HEK293 (cell line): ENCODE data around the gene UNC5B.

Experiments used
- EGR2 ChIP-seq: fragments of 450-650 bp; formaldehyde crosslinking; IDR thresholded peaks from 2 replicates; pipeline ENCODE4 v1.5.1; 2016; ENCODE audit warnings: low read depth, missing biosample characterization, missing genetic modification characterization
- GLI2 ChIP-seq: fragments of 450-650 bp; formaldehyde crosslinking; IDR thresholded peaks from 2 replicates; pipeline ENCODE4; 2017; ENCODE audit warnings: missing biosample characterization, missing genetic modification characterization, low read depth, borderline replicate concordance
- IKZF3 ChIP-seq: fragments of 450-650 bp; IDR thresholded peaks from 2 replicates; pipeline ENCODE4 v1.5.0; 2018; ENCODE audit warnings: missing biosample characterization, mild to moderate bottlenecking, missing genetic modification characterization, moderate library complexity
- KLF1 ChIP-seq: fragments of 450-650 bp; formaldehyde crosslinking; IDR thresholded peaks from 2 replicates; pipeline ENCODE4 v1.5.1; 2016; ENCODE audit warnings: missing biosample characterization, missing genetic modification characterization
- KLF9 ChIP-seq: fragments of 450-650 bp; formaldehyde crosslinking; IDR thresholded peaks from 2 replicates; pipeline ENCODE4 v1.5.1; 2016; ENCODE audit warnings: missing biosample characterization, missing genetic modification characterization, low read depth
- OSR2 ChIP-seq: fragments of 450-650 bp; formaldehyde crosslinking; IDR thresholded peaks from 2 replicates; pipeline ENCODE4 v1.5.1; 2016; ENCODE audit warnings: missing biosample characterization, missing genetic modification characterization
- SALL2 ChIP-seq: fragments of 450-650 bp; formaldehyde crosslinking; IDR thresholded peaks from 2 replicates; pipeline ENCODE4 v1.5.0; 2017; ENCODE audit warnings: missing biosample characterization, mild to moderate bottlenecking, missing genetic modification characterization, borderline replicate concordance
- SP7 ChIP-seq: fragments of 450-650 bp; formaldehyde crosslinking; IDR thresholded peaks from 2 replicates; pipeline ENCODE4 v1.5.1; 2016; ENCODE audit warnings: missing biosample characterization, missing genetic modification characterization
- TCF7L2 ChIP-seq: IDR thresholded peaks from 2 replicates; pipeline ENCODE4 v1.6.1; 2011; ENCODE audit warnings: low read depth, mild to moderate bottlenecking, inconsistent platforms, low read length, moderate library complexity, borderline replicate concordance
- ZBTB1 ChIP-seq: fragments of 450-650 bp; formaldehyde crosslinking; IDR thresholded peaks from 2 replicates; pipeline ENCODE4 v1.5.1; 2016; ENCODE audit warnings: missing biosample characterization, missing genetic modification characterization
- ZBTB20 ChIP-seq: fragments of 450-650 bp; formaldehyde crosslinking; IDR thresholded peaks from 2 replicates; pipeline ENCODE4 v1.5.1; 2016; ENCODE audit warnings: missing biosample characterization, missing genetic modification characterization
- ZBTB7A ChIP-seq: fragments of 450-650 bp; formaldehyde crosslinking; IDR thresholded peaks from 2 replicates; pipeline ENCODE4 v1.5.1; 2016; ENCODE audit warnings: low read depth, missing biosample characterization, missing genetic modification characterization
- ZNF138 ChIP-seq: fragments of 450-650 bp; formaldehyde crosslinking; IDR thresholded peaks from 2 replicates; pipeline ENCODE4 v1.5.1; 2016; ENCODE audit warnings: missing biosample characterization, missing genetic modification characterization, borderline replicate concordance
- ZNF341 ChIP-seq: fragments of 450-650 bp; formaldehyde crosslinking; IDR thresholded peaks from 2 replicates; pipeline ENCODE4; 2016; ENCODE audit warnings: low read depth, missing biosample characterization, missing genetic modification characterization
- ZNF416 ChIP-seq: fragments of 450-650 bp; formaldehyde crosslinking; IDR thresholded peaks from 2 replicates; pipeline ENCODE4 v1.5.1; 2016; ENCODE audit warnings: missing biosample characterization, missing genetic modification characterization
- ZNF473 ChIP-seq: fragments of 450-650 bp; formaldehyde crosslinking; IDR thresholded peaks from 2 replicates; pipeline ENCODE4 v1.5.1; 2017; ENCODE audit warnings: missing biosample characterization, missing genetic modification characterization
- ZNF510 ChIP-seq: fragments of 450-650 bp; formaldehyde crosslinking; IDR thresholded peaks from 2 replicates; pipeline ENCODE4 v1.5.1; 2018; ENCODE audit warnings: mild to moderate bottlenecking, missing genetic modification characterization, missing biosample characterization; ENCODE audit not compliant: insufficient replicate concordance
- ZNF530 ChIP-seq: fragments of 450-650 bp; formaldehyde crosslinking; IDR thresholded peaks from 2 replicates; pipeline ENCODE4 v1.5.1; 2016; ENCODE audit warnings: low read depth, missing biosample characterization, missing genetic modification characterization
- ZNF571 ChIP-seq: fragments of 450-650 bp; formaldehyde crosslinking; IDR thresholded peaks from 2 replicates; pipeline ENCODE4 v1.5.0; 2017; ENCODE audit warnings: missing biosample characterization, missing genetic modification characterization
- ZNF600 ChIP-seq: fragments of 450-650 bp; formaldehyde crosslinking; IDR thresholded peaks from 2 replicates; pipeline ENCODE4 v1.5.1; 2016; ENCODE audit warnings: missing biosample characterization, missing genetic modification characterization
- ZNF76 ChIP-seq: fragments of 450-650 bp; formaldehyde crosslinking; IDR thresholded peaks from 2 replicates; pipeline ENCODE4; 2016; ENCODE audit warnings: low read depth, missing biosample characterization, missing genetic modification characterization, borderline replicate concordance
- ZNF777 ChIP-seq: fragments of 450-650 bp; formaldehyde crosslinking; IDR thresholded peaks from 2 replicates; pipeline ENCODE4 v1.5.1; 2017; ENCODE audit warnings: missing biosample characterization, missing genetic modification characterization, borderline replicate concordance
- ZSCAN4 ChIP-seq: fragments of 450-650 bp; formaldehyde crosslinking; IDR thresholded peaks from 2 replicates; pipeline ENCODE4 v1.5.1; 2017; ENCODE audit warnings: missing biosample characterization, missing genetic modification characterization
- TF ChIP-seq, protein P1 (sequence below): fragments of 450-650 bp; formaldehyde crosslinking; IDR thresholded peaks from 2 replicates; pipeline ENCODE4 v1.5.1; 2016; ENCODE audit warnings: missing biosample characterization, missing genetic modification characterization
- TF ChIP-seq, protein P2 (sequence below): fragments of 450-650 bp; formaldehyde crosslinking; IDR thresholded peaks from 2 replicates; pipeline ENCODE4 v1.5.1; 2016; ENCODE audit warnings: missing biosample characterization, missing genetic modification characterization
- TF ChIP-seq, protein P3 (sequence below): fragments of 450-650 bp; formaldehyde crosslinking; IDR thresholded peaks from 2 replicates; pipeline ENCODE4 v1.5.1; 2017; ENCODE audit warnings: missing biosample characterization, mild to moderate bottlenecking, missing genetic modification characterization, moderate library complexity
- TF ChIP-seq, protein P4 (sequence below): fragments of 450-650 bp; IDR thresholded peaks from 2 replicates; pipeline ENCODE4 v1.5.1; 2018; ENCODE audit warnings: missing biosample characterization, missing genetic modification characterization

Gene UNC5B

GRCh38 chr10:71232089-71232998 is 20.0 kb downstream of the UNC5B start (continued):
- TF ChIP-seq, protein P1, sequence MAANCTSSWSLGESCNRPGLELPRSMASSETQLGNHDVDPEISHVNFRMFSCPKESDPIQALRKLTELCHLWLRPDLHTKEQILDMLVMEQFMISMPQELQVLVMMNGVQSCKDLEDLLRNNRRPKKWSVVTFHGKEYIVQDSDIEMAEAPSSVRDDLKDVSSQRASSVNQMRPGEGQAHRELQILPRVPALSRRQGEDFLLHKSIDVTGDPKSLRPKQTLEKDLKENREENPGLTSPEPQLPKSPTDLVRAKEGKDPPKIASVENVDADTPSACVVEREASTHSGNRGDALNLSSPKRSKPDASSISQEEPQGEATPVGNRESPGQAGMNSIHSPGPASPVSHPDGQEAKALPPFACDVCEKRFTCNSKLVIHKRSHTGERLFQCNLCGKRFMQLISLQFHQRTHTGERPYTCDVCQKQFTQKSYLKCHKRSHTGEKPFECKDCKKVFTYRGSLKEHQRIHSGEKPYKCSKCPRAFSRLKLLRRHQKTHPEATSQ = no peak
- TF ChIP-seq ZNF530 (tag by site-specific recombination) (no peak), ZBTB1 (tag by site-specific recombination) (no peak), ZNF341 (tag by site-specific recombination) (peak; percentile 31; the same call in 1 of the 2 replicates), TCF7L2 (no peak), KLF1 (tag by site-specific recombination) (peak; percentile 88), IKZF3 (tag by site-specific recombination) (no peak), ZNF571 (tag by site-specific recombination) (no peak), KLF9 (tag by site-specific recombination) (0 out of 2 replicates have a peak, but pooled peaks have one; percentile 42), ZNF473 (no peak), ZNF138 (no peak), ZNF510 (no peak), ZNF76 (tag by site-specific recombination) (no peak), ZNF600 (peak; percentile 38; the same call in 1 of the 2 replicates), GLI2 (no peak), ZNF777 (tag by site-specific recombination) (no peak), ZBTB20 (tag by site-specific recombination) (peak; percentile 89), SP7 (tag by site-specific recombination) (peak; percentile 93), ZNF416 (tag by site-specific recombination) (no peak), EGR2 (tag by site-specific recombination) (no peak), ZBTB7A (tag by site-specific recombination) (no peak; the same call in 1 of the 2 replicates), SALL2 (tag by site-specific recombination) (no peak), ZSCAN4 (tag by site-specific recombination) (0 out of 2 replicates have a peak, but pooled peaks have one; percentile 25), OSR2 (peak; percentile 58; the same call in 1 of the 2 replicates)
- TF ChIP-seq, protein P2, sequence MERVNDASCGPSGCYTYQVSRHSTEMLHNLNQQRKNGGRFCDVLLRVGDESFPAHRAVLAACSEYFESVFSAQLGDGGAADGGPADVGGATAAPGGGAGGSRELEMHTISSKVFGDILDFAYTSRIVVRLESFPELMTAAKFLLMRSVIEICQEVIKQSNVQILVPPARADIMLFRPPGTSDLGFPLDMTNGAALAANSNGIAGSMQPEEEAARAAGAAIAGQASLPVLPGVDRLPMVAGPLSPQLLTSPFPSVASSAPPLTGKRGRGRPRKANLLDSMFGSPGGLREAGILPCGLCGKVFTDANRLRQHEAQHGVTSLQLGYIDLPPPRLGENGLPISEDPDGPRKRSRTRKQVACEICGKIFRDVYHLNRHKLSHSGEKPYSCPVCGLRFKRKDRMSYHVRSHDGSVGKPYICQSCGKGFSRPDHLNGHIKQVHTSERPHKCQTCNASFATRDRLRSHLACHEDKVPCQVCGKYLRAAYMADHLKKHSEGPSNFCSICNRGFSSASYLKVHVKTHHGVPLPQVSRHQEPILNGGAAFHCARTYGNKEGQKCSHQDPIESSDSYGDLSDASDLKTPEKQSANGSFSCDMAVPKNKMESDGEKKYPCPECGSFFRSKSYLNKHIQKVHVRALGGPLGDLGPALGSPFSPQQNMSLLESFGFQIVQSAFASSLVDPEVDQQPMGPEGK (tag by site-specific recombination) = peak; percentile 87
- TF ChIP-seq, protein P3, sequence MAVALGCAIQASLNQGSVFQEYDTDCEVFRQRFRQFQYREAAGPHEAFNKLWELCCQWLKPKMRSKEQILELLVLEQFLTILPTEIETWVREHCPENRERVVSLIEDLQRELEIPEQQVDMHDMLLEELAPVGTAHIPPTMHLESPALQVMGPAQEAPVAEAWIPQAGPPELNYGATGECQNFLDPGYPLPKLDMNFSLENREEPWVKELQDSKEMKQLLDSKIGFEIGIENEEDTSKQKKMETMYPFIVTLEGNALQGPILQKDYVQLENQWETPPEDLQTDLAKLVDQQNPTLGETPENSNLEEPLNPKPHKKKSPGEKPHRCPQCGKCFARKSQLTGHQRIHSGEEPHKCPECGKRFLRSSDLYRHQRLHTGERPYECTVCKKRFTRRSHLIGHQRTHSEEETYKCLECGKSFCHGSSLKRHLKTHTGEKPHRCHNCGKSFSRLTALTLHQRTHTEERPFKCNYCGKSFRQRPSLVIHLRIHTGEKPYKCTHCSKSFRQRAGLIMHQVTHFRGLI (tag by site-specific recombination) = no peak
- TF ChIP-seq, protein P4, sequence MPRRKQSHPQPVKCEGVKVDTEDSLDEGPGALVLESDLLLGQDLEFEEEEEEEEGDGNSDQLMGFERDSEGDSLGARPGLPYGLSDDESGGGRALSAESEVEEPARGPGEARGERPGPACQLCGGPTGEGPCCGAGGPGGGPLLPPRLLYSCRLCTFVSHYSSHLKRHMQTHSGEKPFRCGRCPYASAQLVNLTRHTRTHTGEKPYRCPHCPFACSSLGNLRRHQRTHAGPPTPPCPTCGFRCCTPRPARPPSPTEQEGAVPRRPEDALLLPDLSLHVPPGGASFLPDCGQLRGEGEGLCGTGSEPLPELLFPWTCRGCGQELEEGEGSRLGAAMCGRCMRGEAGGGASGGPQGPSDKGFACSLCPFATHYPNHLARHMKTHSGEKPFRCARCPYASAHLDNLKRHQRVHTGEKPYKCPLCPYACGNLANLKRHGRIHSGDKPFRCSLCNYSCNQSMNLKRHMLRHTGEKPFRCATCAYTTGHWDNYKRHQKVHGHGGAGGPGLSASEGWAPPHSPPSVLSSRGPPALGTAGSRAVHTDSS (tag by site-specific recombination) = no peak
